Endometrial microvascular endothelial cells (primary cell): ENCODE data around the gene USP28. TPM values are rescaled to one million over a fixed set of nuclear protein-coding genes. Genes with fewer than 3 reads are reported as not detected.
"Not testable (repeated sequence)": the region's sequence is repeated elsewhere in the genome, so short reads cannot be mapped to it uniquely, and the experiment has no call there.

Experiments used
- in situ Hi-C: cut with HindIII; loops from 2 replicates; pipeline ENCODE4 v1.10.0; 2017; ENCODE audit warnings: low sequenced_read_pairs, low pct_unique_long_range_greater_than_20kb; ENCODE audit errors: inconsistent ontology term
- total RNA-seq: library from RNA; depleted of rRNA; stranded (reverse); fragments of >200 nt; gene quantifications from one replicate; pipeline ENCODE4 v1.2.3, GENCODE V29; 2015; ENCODE audit errors: inconsistent ontology term

Gene USP28
- total RNA-seq, 1 donor from 2014 or later = 30.3 TPM

DNA sequence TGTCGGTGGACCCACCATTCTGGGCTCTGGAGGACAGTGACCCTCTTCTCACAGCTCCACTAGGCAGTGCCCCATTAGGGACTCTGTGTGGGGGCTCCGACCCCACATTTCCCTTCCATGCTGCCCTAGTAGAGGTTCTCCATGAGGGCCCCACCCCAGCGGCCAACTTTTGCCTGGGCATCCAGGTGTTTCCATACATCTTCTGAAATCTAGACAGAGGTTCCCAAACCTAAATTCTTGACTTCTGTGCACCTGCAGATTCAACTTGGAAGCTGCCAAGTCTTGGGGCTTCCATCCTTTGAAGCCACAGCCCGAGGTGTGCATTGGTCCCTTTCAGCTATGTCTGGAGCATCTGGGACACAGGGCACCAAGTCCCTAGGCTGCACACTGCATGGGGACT, 4.1 kb upstream of the USP28 start:
- in situ Hi-C loops = not testable (repeated sequence)

DNA sequence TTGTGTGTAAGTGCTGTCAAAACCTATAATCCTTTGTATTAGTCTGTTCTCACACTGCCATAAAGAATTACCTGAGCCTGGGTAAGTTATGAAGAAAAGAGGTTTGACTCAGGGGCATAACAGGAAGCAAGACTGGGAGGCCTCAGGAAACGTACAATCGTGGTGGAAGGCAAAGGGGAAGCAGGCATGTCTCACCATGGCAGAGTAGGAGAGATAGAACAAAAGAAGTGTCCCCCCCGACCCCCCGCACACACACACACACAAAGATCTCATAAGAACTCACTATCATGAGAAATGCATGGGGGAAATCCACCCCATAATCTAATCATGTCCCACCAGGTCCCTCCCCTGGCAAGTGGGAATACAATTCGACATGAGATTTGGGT, 2.3 kb upstream of the USP28 start:
- in situ Hi-C loops = no loop called here

DNA sequence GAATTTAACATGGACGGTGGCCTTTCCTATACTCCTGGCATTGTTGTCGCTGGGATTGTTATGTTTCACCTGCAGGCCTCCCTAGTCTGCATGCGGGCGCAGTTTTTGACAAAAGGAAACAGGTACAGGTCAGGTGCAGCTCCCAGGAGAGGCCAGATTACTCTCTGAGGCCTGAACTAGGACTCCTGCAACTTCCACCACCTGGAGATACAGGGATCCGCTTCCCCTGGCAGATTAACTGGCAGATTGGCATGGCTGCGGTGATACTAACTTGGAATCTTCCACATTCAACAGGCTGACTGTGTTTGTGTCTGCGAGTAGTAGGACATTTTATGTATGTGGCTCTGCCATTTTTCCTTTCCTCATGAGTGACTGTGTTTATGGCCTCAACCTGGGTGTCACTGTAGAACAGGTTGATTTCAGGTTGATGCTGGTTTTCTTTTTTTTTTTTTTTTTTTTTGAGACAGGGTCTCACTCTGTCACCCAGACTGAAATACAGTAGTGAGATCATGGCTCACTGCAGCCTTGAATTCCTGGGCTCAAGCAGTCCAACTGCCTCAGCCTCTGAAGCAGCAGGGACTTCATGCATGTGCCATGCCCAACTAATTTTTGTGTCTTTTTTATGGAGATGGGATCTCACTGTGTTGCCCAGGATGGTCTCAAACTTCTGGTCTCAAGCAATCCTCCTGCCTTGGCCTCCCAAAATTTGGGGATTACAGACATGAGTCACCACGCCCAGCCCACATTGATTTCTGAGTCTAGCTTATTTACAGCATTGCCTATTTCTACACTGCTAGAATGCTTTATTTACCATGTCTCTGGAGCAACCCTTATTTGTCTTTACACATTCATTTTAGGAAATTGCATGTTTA, 1.7 kb upstream of the USP28 start:
- in situ Hi-C loops = no loop called here

DNA sequence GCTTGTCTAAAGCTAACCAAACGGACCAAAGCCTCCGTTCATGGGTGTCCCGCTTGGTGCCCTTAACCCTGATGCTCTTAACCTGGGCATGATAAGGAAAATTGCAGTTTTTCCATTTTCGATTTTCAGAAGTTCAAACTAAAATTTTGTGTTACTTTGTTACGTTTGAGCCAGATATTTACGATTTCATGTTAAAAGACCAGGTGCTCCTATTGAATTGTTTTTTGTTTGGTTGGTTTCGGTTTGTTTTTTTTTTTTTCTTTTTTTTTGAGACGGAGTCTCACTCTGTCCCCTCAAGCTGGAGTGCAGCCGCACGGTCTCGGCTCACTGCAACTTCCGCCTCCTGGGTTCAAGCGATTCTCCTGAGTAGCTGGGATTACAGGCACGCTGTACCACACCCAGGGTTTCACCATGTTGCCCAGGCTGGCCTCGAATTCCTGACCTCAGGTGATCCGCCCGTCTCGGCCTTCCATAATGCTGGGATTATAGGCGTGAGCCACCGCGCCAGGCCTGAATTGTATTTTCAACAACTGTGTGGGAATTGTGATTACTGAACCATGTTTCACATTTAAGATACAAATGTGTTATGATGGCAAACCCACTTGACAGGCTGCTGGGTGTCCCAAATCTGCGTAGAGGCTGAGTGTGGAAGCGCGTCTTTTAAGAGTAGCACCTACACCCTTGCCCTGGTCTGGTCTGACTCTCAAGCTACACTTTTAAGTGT, 864 bp upstream of the USP28 start:
- in situ Hi-C loops = no loop called here

DNA sequence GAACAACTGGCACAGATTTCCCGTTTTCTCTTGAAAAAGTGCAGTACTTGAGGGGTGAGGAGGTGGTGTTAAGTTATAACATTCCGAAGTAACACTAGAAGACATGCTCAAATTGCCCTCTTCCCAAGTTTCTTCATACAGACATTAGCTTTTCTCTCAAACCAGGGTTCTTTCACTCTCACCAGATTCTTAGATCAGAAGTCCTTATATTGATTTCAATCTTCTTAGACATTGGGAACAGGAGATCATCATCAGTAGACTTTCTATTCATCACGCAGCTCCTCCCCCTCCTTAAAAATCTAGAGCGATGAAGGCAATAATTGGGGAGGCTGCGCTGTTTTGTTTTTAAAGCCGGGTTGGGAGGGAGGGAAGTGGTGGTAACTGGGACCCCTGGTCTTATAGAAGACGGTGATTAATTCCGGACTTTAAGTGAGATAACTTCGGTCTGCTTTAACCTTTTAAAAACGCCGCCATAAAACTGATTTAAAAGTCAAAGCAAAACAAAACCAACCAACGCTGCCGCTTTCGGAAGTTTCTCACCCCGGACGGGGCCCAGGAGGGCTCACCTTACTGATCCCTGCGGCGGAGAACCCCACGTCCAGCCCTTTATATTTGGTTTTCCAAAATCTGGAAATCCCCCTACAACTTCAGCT, 665 bp downstream of the USP28 start:
- in situ Hi-C loops = no loop called here

DNA sequence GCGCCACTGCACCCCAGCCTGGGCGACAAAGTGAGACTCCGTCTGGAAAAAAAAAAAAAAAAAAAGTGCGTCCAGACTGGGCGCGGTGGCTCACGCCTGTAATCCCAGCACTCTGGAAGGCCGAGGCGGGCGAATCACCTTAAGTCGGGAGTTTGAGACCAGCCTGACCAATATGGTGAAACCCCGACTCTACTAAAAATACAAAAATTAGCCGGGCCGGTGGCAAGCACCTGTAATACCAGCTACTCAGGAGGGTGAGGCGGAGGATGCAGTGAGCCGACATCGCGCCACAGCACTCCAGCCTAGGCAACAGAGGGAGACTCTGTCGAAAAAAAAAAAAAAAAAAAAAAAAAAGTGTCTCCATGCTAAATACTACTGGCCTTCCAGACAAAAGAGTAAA, 1.3 kb downstream of the USP28 start:
- in situ Hi-C loops = no loop called here

DNA sequence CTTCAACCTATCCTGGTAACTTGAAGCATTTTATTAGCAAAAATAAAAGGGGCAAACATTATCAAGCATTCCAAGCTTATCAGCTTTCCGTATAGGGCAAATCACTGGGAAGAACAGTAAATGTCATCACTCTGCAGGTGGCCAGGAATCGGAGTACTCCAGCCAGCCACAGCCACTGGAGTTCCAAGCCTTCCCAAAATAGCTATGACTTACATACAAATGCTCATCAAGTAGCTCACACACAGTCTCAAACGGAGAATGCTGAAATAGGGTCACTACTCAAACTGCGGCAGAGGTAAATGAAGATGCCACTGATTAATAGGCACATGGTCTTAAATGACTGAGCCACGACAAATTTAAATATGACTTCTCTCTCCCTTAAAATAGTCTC, 2.1 kb downstream of the USP28 start:
- in situ Hi-C loops = no loop called here

DNA sequence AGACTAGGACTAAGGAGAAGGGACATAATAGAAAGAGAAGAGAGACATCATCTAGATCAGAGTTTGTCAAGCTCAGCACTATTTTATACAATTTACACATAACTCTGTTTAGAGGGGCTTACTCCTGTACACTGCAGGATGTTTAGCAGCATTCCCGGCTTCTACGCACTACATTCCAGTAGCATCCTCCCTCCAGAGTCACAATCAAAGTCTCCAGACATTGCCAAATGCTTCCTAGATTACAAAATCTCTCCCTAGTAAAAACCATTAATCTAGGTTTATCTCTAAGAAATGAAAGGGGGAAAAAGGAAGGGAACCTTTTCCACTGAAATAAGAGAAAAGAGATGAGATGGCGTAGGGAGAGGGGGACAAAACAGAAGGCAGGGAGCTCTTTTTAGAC, 4.0 kb downstream of the USP28 start:
- in situ Hi-C loops = no loop called here

DNA sequence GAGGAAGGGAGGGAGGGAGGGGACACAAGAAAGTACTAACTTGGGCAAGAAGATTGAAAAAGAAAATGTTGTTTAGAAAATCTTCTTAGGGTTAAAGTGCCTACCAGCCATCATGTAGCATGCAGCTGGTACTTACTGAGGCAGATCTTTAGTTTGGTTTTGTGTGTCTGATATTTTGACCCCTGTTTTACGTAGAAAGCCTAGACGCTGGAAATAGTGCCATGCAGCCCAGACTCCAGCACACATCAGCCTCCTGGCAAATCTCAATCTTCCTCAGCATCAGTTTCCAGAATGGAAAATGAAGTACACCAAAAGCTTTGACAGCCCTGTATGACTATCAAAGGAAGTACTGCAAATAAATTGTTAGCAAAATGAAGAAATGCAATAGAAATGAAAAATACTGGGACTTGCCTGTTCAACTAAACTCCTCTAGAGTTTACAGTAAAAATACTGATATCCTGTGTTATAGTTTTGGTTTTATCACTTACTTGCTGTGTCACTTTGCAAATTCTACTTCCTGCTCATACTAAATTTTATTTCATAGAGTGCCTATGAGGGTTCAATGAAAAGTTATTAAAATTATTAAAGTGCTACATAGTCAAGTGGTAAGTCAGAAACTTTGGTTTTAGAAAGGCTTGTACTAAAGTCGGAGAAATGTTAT, 7.4 kb downstream of the USP28 start:
- in situ Hi-C loops = no loop called here

DNA sequence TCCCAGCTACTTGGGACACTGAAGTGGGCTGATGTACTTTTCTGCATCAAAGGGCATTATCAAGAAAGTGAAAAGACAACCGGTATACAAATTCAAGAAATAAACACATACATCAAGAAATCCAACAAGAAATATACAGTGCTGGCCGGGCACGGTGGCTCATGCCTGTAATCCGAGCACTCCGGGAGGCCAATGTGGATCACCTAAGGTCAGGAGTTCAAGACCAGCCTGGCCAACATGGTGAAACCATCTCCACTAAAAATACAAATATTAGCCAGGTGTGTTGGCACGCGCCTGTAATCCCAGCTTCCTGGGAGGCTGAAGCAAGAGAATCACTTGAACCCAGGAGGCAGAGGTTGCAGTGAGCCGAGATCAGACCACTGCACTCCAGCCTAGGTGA, 9.5 kb downstream of the USP28 start:
- in situ Hi-C loops = no loop called here

DNA sequence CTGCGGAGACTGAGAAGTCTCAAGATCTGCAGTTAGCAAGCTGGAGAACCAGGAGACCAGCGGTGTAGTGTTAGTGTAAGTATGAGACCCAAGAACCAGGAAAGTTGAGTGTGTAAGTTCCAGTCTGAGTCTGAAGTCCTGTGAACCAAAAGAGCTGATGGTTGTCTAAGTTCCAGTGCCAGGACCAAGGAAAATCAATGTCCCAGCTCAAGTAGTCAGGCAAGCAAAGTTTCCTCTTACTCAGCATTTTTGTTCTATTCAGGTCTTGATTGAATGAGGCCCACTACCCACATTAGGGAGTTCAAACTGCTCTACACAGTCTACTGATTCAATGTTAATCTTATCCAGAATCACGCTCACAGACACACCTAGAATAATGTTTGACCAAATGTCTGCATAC, 11.0 kb downstream of the USP28 start:
- in situ Hi-C loops = no loop called here

DNA sequence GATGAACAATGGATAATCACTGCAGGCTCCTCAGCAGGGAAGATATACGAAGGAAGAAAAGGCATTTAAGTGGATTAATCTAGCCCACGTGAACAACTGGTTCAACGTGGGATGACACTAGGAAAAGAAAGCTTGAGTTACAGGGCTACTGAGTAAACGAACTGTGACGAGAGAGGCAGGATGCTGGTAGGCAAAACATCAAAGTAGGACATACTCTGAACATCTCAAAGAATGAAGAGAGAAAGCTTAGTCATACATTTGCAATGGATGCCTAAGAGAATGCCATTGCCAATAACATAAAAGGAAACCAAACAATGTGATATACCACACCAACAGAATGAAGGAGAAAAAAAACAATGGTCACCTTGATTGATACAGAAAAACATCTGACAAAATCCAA, 12.9 kb downstream of the USP28 start:
- in situ Hi-C loops = no loop called here

DNA sequence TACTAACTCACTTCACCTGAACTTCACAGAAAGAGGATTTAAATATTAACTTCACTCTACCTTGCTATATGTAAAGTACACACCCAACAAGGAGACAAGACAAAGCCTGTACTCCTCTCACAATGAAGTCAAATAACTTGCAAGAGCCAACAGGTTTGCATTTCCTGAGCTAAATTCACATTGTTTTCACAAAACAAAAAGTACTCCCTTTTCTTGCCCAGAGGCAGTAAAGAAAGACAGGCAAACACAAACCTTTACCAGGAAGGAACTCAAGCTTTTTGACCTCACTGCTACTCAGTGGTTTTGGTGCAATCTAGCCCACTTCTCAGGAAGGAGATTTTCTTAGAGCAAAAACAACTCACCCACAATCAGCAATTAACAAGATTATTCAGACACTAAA, 15.7 kb downstream of the USP28 start:
- in situ Hi-C loops = no loop called here

DNA sequence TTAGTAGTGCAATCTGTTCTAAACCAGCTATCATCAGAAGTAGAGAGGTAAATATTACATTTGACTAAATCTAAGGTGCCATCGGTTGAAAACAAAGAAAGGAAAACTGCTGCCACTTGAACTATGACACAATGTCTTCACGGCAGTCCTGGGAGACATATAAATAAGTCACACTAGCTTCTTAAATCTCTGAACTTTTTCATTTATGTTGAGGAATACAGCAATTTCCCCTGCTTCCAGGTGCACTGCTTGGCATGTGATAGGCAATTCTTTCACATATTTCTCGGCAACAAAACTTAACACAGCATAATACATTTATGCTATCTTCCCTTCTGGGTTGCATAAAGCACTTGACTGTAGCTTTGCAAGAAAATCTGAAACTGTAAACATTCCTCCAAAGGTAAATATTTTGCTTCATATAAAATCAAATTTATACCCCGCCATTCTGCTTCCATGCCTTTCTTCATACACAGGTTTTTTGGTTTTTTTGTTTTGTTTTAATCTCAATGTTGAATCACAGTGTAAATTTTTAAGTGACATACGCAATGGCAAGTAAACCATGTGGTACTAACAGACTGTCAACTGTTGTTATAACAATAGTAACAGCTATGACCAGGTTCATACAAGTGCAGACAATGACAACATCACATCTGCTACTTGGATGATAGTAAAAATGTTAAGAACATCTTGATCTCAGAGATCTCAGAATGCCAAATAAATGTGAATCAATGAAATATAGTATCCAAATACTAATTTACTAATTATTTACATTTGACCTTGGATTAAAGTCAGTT, 18.2 kb downstream of the USP28 start:
- in situ Hi-C loops = no loop called here

DNA sequence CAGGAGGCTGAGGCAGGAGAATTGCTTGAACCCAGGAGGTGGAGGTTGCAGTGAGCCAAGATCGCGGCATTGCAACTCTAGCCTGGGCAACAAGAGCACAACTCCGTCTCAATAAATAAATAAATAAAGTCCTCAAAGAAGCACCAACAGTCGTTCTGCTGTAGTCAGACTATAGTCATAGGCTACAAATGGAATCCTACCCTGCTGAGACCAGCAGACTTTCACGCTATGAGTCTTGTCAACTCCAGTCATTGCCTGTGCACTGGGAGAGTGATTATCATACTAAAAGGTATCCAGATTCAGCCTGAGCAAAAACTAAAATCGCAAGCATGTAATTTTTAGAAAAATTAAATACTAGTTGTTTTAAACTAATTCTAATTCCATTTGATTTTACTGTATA, 19.6 kb downstream of the USP28 start:
- in situ Hi-C loops = no loop called here

DNA sequence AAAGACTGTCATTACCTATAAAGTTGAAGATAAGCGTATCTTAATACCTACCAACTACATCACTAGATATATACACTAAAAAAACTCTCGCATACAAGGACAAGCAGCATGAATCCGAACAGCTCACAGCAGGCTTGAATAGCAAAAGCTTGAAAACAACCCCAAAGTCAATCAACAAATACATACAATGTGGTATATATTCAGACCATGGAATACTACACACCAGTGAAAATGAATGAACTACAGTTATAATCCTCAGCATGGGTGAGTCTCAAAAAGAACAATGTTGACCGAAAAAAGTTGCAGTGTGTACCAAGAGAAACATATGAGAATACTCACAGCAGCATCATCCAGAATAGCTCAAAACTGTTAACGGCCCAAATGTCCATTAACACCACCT, 25.2 kb downstream of the USP28 start:
- in situ Hi-C loops = no loop called here

DNA sequence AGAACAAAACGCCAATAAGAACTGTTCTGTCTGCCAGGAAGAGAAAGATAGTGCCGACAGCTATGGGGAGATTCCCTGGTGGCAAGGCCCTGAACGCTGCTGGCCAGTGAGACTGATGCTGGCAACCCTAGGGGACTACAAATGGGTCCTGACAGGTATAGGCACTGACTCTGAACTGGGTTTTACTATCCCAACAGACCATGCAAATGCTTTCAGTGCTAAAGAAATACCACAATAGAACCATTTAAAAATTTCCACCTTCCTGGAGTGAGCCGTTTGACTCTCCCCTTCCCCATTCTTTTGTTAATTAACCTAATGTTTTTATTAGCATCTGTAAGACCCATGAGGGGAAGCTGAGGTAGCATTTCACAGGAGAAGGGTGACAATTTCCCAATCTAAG, 25.7 kb downstream of the USP28 start:
- in situ Hi-C loops = no loop called here

DNA sequence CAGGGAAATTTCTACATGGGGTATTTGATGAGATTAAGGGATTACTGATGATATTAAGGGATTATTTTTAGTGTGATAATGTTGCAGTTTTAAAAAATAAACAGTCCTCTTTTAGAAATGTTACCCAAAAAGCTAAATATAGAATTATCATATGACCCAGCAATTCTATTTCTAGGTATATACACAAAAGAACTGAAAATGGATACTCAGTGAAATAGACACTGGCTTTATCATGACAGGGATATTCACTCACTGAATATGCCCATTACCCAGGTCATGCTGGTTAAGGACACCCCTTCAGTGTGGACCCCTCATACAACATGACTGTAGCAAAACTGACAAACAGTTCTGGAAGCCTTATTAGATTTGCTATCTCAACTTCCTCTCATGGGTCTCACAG, 27.8 kb downstream of the USP28 start:
- in situ Hi-C loops = no loop called here

DNA sequence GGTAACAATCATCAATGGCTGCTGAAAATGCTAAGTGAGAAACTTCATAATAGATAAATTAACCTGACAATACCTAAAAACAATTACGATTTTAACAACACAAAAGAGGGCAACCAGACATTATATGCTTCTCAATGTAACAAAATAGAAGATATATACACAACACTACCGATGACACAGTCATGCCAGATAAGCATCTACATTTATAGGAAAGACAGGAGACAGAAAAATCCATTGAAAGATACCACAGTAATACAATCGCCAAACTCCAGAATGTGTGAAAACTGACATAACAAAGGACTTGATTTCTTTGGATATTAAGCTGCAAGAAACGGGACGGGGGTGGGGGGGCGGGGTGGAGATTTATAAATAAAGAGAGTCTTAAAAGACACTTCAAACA, 28.3 kb downstream of the USP28 start:
- in situ Hi-C loops = no loop called here
